B cell (primary cell): Measurements from ENCODE around the gene BRF1. TPM values are rescaled to one million over a fixed set of nuclear protein-coding genes. Genes with fewer than 3 reads are reported as not detected.

Experiments used
- ATAC-seq: fragments of 200-7000 bp; cut with Tn5 transposase; one replicate; pipeline ENCODE4 v1.10.0; 2021; ENCODE audit warnings: low read depth, mild to moderate bottlenecking, moderate number of reproducible peaks, moderate library complexity
- CTCF ChIA-PET: fragments of 350-600 bp; sonication (Branson Sonifier 250); formaldehyde crosslinking; loops from one replicate; lab custom pipeline; 2021; ENCODE audit warnings: antibody characterized with exemption, inconsistent platforms; lab: Charles Lee
- POLR2A ChIA-PET: fragments of 350-600 bp; sonication (Branson Sonifier 250); formaldehyde crosslinking; loops from one replicate; lab custom pipeline; 2021; ENCODE audit warnings: antibody characterized with exemption; lab: Charles Lee
- DNase-seq: peaks from one replicate; pipeline ENCODE4 v3.0.0; 2013
- H2AFZ ChIP-seq: 2 replicates; pipeline ENCODE4 v1.6.1; 2012; ENCODE audit warnings: mild to moderate bottlenecking, low read depth, low read length; ENCODE audit not compliant: insufficient read depth, poor library complexity, severe bottlenecking
- H3K27ac ChIP-seq, 2 donors: 1 replicate in 1 of 2; 2 replicates in 1 of 2; pipeline ENCODE4 v1.5.1; 2012 to 2013; ENCODE audit warnings: low read length in 2 of 2, mild to moderate bottlenecking in 2 of 2, moderate library complexity in 1 of 2
- H3K27me3 ChIP-seq, 4 experiments: fragments of 200-600 bp in 1 of 4; sonication (generic) in 1 of 4; replicated peaks in 1 of 4; 1 replicate in 2 of 4; 2 replicates in 2 of 4; pipeline versions ENCODE4 v1.6.1 to v1.7.0; 2013 to 2016; ENCODE audit warnings: low read length in 3 of 4, mild to moderate bottlenecking in 2 of 4, mixed read lengths in 1 of 4, moderate library complexity in 1 of 4; ENCODE audit not compliant: insufficient read depth in 4 of 4, control insufficient read depth in 3 of 4; ENCODE audit errors: control extremely low read depth in 1 of 4
- H3K36me3 ChIP-seq, 2 experiments: replicated peaks in 1 of 2; 1 replicate in 1 of 2; 2 replicates in 1 of 2; pipeline versions ENCODE4 v1.6.1 to v1.7.1; 2013; ENCODE audit warnings: low read length in 1 of 2; ENCODE audit not compliant: insufficient read depth in 2 of 2, control insufficient read depth in 1 of 2; ENCODE audit errors: control extremely low read depth in 1 of 2, extremely low read depth in 1 of 2
- H3K4me1 ChIP-seq, 2 donors: fragments of 200-600 bp in 1 of 2; sonication (generic) in 1 of 2; 1 replicate in 1 of 2; 2 replicates in 1 of 2; pipeline versions ENCODE4 v1.5.1 to v1.6.1; 2013 to 2017; ENCODE audit warnings: low read length in 2 of 2; ENCODE audit not compliant: control insufficient read depth in 2 of 2, insufficient read depth in 2 of 2
- H3K4me2 ChIP-seq: replicated peaks from 2 replicates; pipeline ENCODE3; 2012; ENCODE audit warnings: mild to moderate bottlenecking, low read depth, low read length; ENCODE audit not compliant: poor library complexity, severe bottlenecking
- H3K4me3 ChIP-seq, 5 experiments: fragments of 200-600 bp in 1 of 5; sonication (generic) in 1 of 5; 1 replicate in 3 of 5; 2 replicates in 2 of 5; pipeline versions ENCODE4 v1.5.1 to v1.7.0; 2011 to 2016; ENCODE audit warnings: low read length in 4 of 5, mild to moderate bottlenecking in 4 of 5, low read depth in 2 of 5, control low read depth in 1 of 5, moderate library complexity in 1 of 5; ENCODE audit not compliant: insufficient read depth in 1 of 5; ENCODE audit errors: control extremely low read depth in 1 of 5, extremely low read depth in 1 of 5
- H3K79me2 ChIP-seq: fragments of 200-600 bp; sonication (generic); one replicate; pipeline ENCODE4 v1.6.0; 2016; ENCODE audit warnings: low read length; ENCODE audit not compliant: control insufficient read depth, insufficient read depth
- H3K9ac ChIP-seq: fragments of 200-600 bp; sonication (generic); 2 replicates; pipeline ENCODE4 v1.6.1; 2017; ENCODE audit warnings: mild to moderate bottlenecking, low read length, moderate library complexity
- H3K9me3 ChIP-seq, 3 donors: one replicate each; pipeline versions ENCODE4 v1.6.1 to v1.7.1; 2013; ENCODE audit warnings: low read length in 2 of 3; ENCODE audit not compliant: control insufficient read depth in 2 of 3, insufficient read depth in 1 of 3; ENCODE audit errors: control extremely low read depth in 1 of 3
- H4K20me1 ChIP-seq: 2 replicates; pipeline ENCODE4 v1.6.0; 2012; ENCODE audit warnings: mild to moderate bottlenecking, low read length; ENCODE audit not compliant: insufficient read depth, control insufficient read depth, poor library complexity, severe bottlenecking
- H3K27ac Mint-ChIP-seq: one replicate; pipeline ENCODE4 v1.8.0; 2021; ENCODE audit warnings: mixed read lengths
- H3K27me3 Mint-ChIP-seq: one replicate; pipeline ENCODE4 v1.8.0; 2021; ENCODE audit warnings: mixed read lengths
- H3K4me1 Mint-ChIP-seq: one replicate; pipeline ENCODE4 v1.8.0; 2021; ENCODE audit warnings: mixed read lengths
- H3K4me3 Mint-ChIP-seq: one replicate; pipeline ENCODE4 v1.8.0; 2021; ENCODE audit warnings: mixed read lengths
- H3K9me3 Mint-ChIP-seq: one replicate; pipeline ENCODE4 v1.8.0; 2022; ENCODE audit warnings: mixed read lengths; ENCODE audit not compliant: insufficient read depth
- CTCF ChIP-seq: fragments of 200-600 bp; IDR thresholded peaks from one replicate; pipeline ENCODE4 v1.8.0; 2022; ENCODE audit warnings: antibody characterized with exemption, mild to moderate bottlenecking
- EZH2 ChIP-seq: IDR thresholded peaks from 2 replicates; pipeline ENCODE4 v1.6.1; 2012; ENCODE audit warnings: borderline replicate concordance, low read depth, mild to moderate bottlenecking, moderate library complexity, low read length; ENCODE audit not compliant: insufficient read depth, poor library complexity, severe bottlenecking
- WGBS: methylation state at CpG from one replicate; pipeline ENCODE4 v1.1.5; 2013; ENCODE audit warnings: missing lambda C conversion rate; ENCODE audit not compliant: insufficient coverage; 5-methylcytosine and 5-hydroxymethylcytosine counted together
- intact Hi-C: fragments of 100-400 bp; cut with micrococcal nuclease; formaldehyde crosslinking; loops from one replicate; pipeline ENCODE4 v1.10.0; 2022
- polyA plus RNA-seq: library from polyadenylated mRNA; depleted of rRNA; stranded (reverse); fragments of >200 nt; gene quantifications from 2 replicates; pipeline ENCODE4 v1.2.3, GENCODE V29; 2012
- total RNA-seq, 2 donors: library from RNA; stranded (reverse); fragments of 120-200 nt in 1 of 2; gene quantifications; 1 replicate in 1 of 2; 2 replicates in 1 of 2; pipeline versions ENCODE4 v1.2.3 to v1.2.4, GENCODE V29; 2013 to 2022

The BRF1 gene
- total and polyA plus RNA-seq, 2 donors (not counting 1 experiment from before 2014, with no cell fraction given), result 24.5 to 55.8 TPM

GRCh38 chr14:105256292-105256960 lies 44.4 kb downstream of the BRF1 start:
- TF ChIP-seq CTCF (no peak), EZH2 (no peak)
- Histone ChIP-seq H2AFZ (no peak overlapping the region), H3K4me1 (peaks cover 5 to 18% of the 10 kb centered on the region in 2 donors), H3K9me3 (no peaks in the 10 kb centered on the region), H3K79me2 (peaks cover 29% of the 10 kb centered on the region), H3K9ac (no peak overlapping the region), H3K4me2 (no peak overlapping the region), H3K4me3 (no peak overlapping the region), H4K20me1 (peaks cover 10% of the 10 kb centered on the region), H3K36me3 (peaks cover 0 to 2% of the 10 kb centered on the region in 2 experiments), H3K27me3 (no peaks in the 10 kb centered on the region), H3K27ac (no peak overlapping the region)
- ChIA-PET CTCF (no interaction called here), POLR2A (no interaction called here)
- H3K9me3 Mint-ChIP-seq, result no peaks in the 10 kb centered on the region
- H3K4me1 Mint-ChIP-seq, result peaks cover 16% of the 10 kb centered on the region
- ATAC-seq (no peak), DNase-seq (no peak)
- H3K27me3 Mint-ChIP-seq, result no peaks in the 10 kb centered on the region
- intact Hi-C loops, result no loop called here
- no peak overlapping the region for H3K4me3 Mint-ChIP-seq
- 93% methylated on average over 14 of the region's 19 CpGs for WGBS
- no peak overlapping the region for H3K27ac Mint-ChIP-seq

GRCh38 chr14:105255021-105255507 lies 45.7 kb downstream of the BRF1 start:
- peak overlapping the region; percentile 36 for H3K4me2 ChIP-seq
- no peaks in the 10 kb centered on the region for H3K27me3 ChIP-seq
- H2AFZ ChIP-seq, result no peak overlapping the region
- CTCF ChIA-PET, result interaction anchor here (0.6 kb wide), 1 partner anchor 13 kb away, joined by 3 read pairs; no protein-coding TSS in a partner anchor
- Mint-ChIP-seq H3K4me3 (no peak overlapping the region), H3K27me3 (no peaks in the 10 kb centered on the region), H3K9me3 (no peaks in the 10 kb centered on the region), H3K27ac (no peak overlapping the region), H3K4me1 (peaks cover 22% of the 10 kb centered on the region)
- H3K4me3 ChIP-seq, result no peak overlapping the region
- ATAC-seq (no peak), DNase-seq (no peak)
- H3K9me3 ChIP-seq, result no peaks in the 10 kb centered on the region
- whole genome bisulfite sequencing, result 15% methylated on average over 6 of the region's 6 CpGs
- no peak overlapping the region for H3K27ac ChIP-seq
- peaks cover 10% of the 10 kb centered on the region for H4K20me1 ChIP-seq
- no peak overlapping the region for H3K9ac ChIP-seq
- peaks cover 28% of the 10 kb centered on the region for H3K79me2 ChIP-seq
- POLR2A ChIA-PET, result no interaction called here
- H3K36me3 ChIP-seq, result peaks cover 0 to 8% of the 10 kb centered on the region in 2 experiments
- intact Hi-C loops, result no loop called here
- H3K4me1 ChIP-seq, result peaks cover 5 to 18% of the 10 kb centered on the region in 2 donors
- TF ChIP-seq EZH2, result no peak
- TF ChIP-seq CTCF, result no peak
